Measurements from ENCODE around the gene RABAC1. TPM values are rescaled to one million over a fixed set of nuclear protein-coding genes. Genes with fewer than 3 reads are reported as not detected.

RABAC1 gene
- total and polyA plus RNA-seq, 9 of the 15 experiments (the other 6 are each of a cell fraction or from before 2014, with no cell fraction given): 2.4 to 28.1 (median 9.3) TPM

GRCh38 chr19:41926763-41927496 lies 32.2 kb downstream of the RABAC1 start (continued):
- TF ChIP-seq SRSF9 (IDR thresholded peaks at IDR 0.05; ENCODE audit: borderline replicate concordance, low read depth, low read length): no peak
- no peak for TF ChIP-seq TEAD4 (IDR thresholded peaks at IDR 0.05; ENCODE audit: low read length)
- no peak for TF ChIP-seq TEAD4 (CRISPR knock-in tag; IDR thresholded peaks at IDR 0.05; ENCODE audit: borderline replicate concordance)
- TF ChIP-seq MTF1 (CRISPR knock-in tag; IDR thresholded peaks at IDR 0.05; ENCODE audit: borderline replicate concordance): no peak
- no peak for TF ChIP-seq HMG20A (CRISPR knock-in tag; conservative IDR thresholded peaks at IDR 0.05)
- TF ChIP-seq MLLT1 (IDR thresholded peaks at IDR 0.05): peak in 1 of 2 experiments; percentile 40; a peak in 1 of 4 replicates
- 0 out of 2 replicates have a peak, but pooled peaks have one; percentile 31 for TF ChIP-seq ARID1B (IDR thresholded peaks at IDR 0.05)
- TF ChIP-seq ELF1 (tag; IDR thresholded peaks at IDR 0.05): no peak
- TF ChIP-seq ZNF589 (CRISPR knock-in tag; IDR thresholded peaks at IDR 0.05; ENCODE audit: low read depth): no peak
- TF ChIP-seq KDM1A (IDR thresholded peaks at IDR 0.05): peak; percentile 47 to 64; a peak in 3 of 4 replicates
- TF ChIP-seq HDAC1 (IDR thresholded peaks at IDR 0.05): peak in 1 of 2 experiments; percentile 31; a peak in 2 of 4 replicates
- TF ChIP-seq LARP7 (IDR thresholded peaks at IDR 0.05): 0 out of 2 replicates have a peak, but pooled peaks have one; percentile 16
- peak; percentile 83 for TF ChIP-seq BCOR (IDR thresholded peaks at IDR 0.05)
- TF ChIP-seq ARNT (IDR thresholded peaks at IDR 0.05): peak in 1 of 2 experiments; percentile 25; a peak in 1 of 4 replicates
- TF ChIP-seq GABPA (tag; conservative IDR thresholded peaks at IDR 0.05; ENCODE audit: low read depth): no peak
- TF ChIP-seq SMARCA4 (IDR thresholded peaks at IDR 0.05): peak; percentile 48; the same call in 1 of the 2 replicates
- TF ChIP-seq TGIF2 (CRISPR knock-in tag; IDR thresholded peaks at IDR 0.05): no peak
- TF ChIP-seq, protein P1, sequence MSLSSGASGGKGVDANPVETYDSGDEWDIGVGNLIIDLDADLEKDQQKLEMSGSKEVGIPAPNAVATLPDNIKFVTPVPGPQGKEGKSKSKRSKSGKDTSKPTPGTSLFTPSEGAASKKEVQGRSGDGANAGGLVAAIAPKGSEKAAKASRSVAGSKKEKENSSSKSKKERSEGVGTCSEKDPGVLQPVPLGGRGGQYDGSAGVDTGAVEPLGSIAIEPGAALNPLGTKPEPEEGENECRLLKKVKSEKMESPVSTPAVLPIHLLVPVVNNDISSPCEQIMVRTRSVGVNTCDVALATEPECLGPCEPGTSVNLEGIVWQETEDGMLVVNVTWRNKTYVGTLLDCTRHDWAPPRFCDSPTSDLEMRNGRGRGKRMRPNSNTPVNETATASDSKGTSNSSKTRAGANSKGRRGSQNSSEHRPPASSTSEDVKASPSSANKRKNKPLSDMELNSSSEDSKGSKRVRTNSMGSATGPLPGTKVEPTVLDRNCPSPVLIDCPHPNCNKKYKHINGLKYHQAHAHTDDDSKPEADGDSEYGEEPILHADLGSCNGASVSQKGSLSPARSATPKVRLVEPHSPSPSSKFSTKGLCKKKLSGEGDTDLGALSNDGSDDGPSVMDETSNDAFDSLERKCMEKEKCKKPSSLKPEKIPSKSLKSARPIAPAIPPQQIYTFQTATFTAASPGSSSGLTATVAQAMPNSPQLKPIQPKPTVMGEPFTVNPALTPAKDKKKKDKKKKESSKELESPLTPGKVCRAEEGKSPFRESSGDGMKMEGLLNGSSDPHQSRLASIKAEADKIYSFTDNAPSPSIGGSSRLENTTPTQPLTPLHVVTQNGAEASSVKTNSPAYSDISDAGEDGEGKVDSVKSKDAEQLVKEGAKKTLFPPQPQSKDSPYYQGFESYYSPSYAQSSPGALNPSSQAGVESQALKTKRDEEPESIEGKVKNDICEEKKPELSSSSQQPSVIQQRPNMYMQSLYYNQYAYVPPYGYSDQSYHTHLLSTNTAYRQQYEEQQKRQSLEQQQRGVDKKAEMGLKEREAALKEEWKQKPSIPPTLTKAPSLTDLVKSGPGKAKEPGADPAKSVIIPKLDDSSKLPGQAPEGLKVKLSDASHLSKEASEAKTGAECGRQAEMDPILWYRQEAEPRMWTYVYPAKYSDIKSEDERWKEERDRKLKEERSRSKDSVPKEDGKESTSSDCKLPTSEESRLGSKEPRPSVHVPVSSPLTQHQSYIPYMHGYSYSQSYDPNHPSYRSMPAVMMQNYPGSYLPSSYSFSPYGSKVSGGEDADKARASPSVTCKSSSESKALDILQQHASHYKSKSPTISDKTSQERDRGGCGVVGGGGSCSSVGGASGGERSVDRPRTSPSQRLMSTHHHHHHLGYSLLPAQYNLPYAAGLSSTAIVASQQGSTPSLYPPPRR (CRISPR knock-in tag; IDR thresholded peaks at IDR 0.05; ENCODE audit: borderline replicate concordance): no peak
- TF ChIP-seq SNIP1 (IDR thresholded peaks at IDR 0.05; ENCODE audit: low read depth): peak; percentile 43; the same call in 1 of the 2 replicates
- peak; percentile 4 for TF ChIP-seq ZFP36 (IDR thresholded peaks at IDR 0.05; ENCODE audit: low read depth, low read length, partially characterized antibody)
- 0 out of 2 replicates have a peak, but pooled peaks have one; percentile 10 for TF ChIP-seq ZEB2 (IDR thresholded peaks at IDR 0.05)
- peak; percentile 33; the same call in 1 of the 2 replicates for TF ChIP-seq DPF2 (IDR thresholded peaks at IDR 0.05)
